ENCODE data around the gene LNX1.
A peak's percentile ranks its signal among the peaks of the same experiment; 100 is the strongest.

LNX1 gene

DNA sequence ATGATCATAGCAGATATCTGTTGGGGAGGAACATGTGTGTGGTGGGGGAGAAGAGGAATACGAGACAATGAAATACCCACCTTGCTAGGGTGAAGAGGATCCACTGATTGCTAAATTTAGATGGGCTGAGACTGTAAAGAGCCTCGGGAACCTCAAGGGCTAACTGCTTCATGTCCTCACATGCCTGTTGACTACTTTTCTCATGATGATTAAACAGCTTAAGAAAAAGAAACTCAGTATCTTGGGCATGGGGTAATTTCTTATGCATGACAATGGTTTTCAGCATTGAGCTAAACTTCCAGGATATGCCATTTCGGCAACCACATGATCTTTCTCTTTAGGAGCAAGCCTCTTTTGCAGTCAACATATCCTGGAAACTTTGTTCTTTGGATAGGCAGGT, 3.9 kb upstream of the LNX1 start:
- TF ChIP-seq, protein P1, sequence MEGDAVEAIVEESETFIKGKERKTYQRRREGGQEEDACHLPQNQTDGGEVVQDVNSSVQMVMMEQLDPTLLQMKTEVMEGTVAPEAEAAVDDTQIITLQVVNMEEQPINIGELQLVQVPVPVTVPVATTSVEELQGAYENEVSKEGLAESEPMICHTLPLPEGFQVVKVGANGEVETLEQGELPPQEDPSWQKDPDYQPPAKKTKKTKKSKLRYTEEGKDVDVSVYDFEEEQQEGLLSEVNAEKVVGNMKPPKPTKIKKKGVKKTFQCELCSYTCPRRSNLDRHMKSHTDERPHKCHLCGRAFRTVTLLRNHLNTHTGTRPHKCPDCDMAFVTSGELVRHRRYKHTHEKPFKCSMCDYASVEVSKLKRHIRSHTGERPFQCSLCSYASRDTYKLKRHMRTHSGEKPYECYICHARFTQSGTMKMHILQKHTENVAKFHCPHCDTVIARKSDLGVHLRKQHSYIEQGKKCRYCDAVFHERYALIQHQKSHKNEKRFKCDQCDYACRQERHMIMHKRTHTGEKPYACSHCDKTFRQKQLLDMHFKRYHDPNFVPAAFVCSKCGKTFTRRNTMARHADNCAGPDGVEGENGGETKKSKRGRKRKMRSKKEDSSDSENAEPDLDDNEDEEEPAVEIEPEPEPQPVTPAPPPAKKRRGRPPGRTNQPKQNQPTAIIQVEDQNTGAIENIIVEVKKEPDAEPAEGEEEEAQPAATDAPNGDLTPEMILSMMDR (IDR thresholded peaks at IDR 0.05) = no peak
- no peak for TF ChIP-seq ZFX (IDR thresholded peaks at IDR 0.05; ENCODE audit: borderline replicate concordance)
- H3K27ac ChIP-seq = no peak overlapping the region

DNA sequence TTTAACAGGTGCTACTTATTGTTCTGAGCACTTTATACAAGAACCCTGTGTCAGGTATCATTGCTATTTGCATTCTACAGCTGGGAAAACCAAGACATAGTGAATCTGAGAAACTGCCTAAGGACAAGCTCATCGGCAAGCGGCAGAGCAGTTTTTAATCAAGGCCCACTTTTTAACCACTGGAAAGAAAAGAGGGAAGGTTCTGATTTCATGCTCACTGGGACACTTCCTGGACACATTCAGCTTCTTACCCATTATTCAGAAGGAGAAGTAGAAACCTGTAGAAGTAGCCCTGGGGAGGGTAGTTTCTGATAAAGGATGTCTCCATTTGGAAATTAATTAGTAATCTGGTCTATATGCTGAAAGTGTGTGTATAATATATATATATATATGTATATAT, 2.5 kb upstream of the LNX1 start:
- H3K27ac ChIP-seq = no peak overlapping the region
- TF ChIP-seq, protein P1 (IDR thresholded peaks at IDR 0.05) = no peak
- TF ChIP-seq ZFX (IDR thresholded peaks at IDR 0.05; ENCODE audit: borderline replicate concordance) = no peak

DNA sequence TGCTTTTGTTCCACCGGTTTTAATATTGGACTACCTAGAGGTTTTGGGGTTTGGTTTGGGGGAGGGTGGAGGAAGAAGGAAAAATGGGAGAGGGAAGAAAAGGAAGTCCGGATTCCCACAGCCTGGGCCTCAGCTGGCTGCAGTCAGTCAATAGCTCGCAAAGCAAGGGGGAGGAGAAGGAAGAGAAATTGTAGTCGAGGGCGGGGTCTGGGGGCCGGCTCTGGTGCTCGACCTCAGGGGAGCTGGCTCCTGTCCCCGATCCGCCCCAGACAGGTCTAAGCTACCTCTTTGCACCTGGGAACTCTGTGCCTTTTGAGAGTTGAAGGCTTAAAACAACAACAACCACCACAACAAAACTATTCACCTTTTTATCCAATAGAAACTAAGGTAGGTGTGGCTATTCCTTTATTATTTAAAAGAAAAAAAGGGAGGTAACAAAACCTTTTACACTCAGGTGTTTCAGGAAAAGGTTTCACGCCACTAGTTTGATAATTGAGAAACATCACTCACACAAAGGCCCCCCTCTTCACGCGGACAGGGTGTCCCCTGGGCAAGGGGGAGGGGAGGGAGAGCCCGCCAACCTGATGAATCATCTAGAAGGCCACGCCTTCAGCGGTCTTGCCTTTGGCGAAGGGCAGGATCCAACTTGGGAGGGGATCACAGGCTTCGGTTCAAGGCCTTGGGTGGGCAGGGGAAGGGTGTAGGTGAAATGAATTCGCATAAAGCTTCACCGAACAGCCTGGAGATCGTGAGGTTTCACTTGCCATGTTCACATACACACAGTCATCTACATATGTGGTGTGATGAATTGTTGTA, 1.6 kb upstream of the LNX1 start:
- H3K27ac ChIP-seq = peak overlapping the region; percentile 78
- TF ChIP-seq, protein P1 (IDR thresholded peaks at IDR 0.05) = no peak
- no peak for TF ChIP-seq ZFX (IDR thresholded peaks at IDR 0.05; ENCODE audit: borderline replicate concordance)

DNA sequence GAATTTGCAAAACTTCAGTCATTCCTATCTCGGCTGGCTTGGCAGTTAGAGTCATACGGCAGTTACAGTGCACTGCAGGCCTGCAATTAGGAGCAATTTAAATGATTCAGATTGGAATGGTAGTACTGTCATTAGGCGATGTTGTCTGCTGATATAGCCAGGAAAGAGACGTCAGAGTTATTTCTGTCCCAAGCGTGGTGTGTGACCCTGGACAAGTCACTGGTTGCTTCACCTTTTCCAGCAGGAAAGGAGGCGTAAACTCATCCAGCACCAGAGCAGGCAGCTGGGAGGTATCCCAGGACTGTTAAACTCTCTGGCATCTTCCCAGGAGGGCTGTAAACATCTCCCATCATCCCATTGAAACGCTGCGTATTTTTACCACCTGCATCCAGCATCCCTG, 836 bp upstream of the LNX1 start:
- H3K27ac ChIP-seq = peak overlapping the region; percentile 78
- TF ChIP-seq, protein P1 (IDR thresholded peaks at IDR 0.05) = no peak
- no peak for TF ChIP-seq ZFX (IDR thresholded peaks at IDR 0.05; ENCODE audit: borderline replicate concordance)

DNA sequence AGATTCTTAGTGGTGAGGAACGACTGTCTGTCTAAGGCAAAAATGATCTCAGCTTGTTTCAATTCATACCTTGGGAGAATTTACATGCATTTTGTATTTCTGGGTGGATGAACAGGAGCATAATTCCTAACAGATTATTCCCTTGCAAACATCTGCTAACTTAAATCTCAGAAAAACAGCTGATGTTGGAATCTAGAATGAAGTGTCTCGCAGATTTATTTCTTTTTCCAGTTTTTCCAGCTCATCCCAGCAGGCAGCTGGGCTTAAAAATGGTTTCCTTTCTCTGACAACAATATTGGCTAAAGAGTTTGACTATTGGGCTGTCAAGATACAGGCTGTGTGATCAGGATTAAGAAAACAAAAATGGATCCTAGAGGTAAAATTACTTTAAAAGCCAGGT, 1.1 kb downstream of the LNX1 start:
- TF ChIP-seq, protein P1 (IDR thresholded peaks at IDR 0.05) = no peak
- no peak for TF ChIP-seq ZFX (IDR thresholded peaks at IDR 0.05; ENCODE audit: borderline replicate concordance)

DNA sequence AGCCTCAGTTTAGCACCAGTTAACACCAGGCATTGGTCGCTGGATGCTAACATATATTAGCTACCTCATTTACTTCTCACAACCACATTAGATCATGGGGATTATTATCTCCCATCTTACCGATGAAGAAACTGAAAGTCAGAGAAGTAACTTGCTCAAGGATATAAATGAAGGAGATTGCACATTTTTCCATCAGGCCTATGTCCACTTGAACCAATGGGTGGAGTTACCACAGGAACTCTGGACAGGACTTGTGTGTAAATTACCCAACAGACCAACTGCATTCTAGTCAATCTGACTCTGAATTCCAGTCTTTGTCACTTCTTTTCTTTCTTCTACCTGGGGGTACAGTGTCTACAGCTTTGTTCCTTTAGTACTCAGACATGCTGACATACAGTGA, 1.8 kb downstream of the LNX1 start:
- TF ChIP-seq ZFX (IDR thresholded peaks at IDR 0.05; ENCODE audit: borderline replicate concordance) = no peak
- TF ChIP-seq, protein P1 (IDR thresholded peaks at IDR 0.05) = no peak
- no peak overlapping the region for H3K27ac ChIP-seq

More for the DNA sequence above, 1.1 kb downstream of the LNX1 start:
- peak overlapping the region; percentile 78; the same call in 1 of the 2 replicates for H3K27ac ChIP-seq

DNA sequence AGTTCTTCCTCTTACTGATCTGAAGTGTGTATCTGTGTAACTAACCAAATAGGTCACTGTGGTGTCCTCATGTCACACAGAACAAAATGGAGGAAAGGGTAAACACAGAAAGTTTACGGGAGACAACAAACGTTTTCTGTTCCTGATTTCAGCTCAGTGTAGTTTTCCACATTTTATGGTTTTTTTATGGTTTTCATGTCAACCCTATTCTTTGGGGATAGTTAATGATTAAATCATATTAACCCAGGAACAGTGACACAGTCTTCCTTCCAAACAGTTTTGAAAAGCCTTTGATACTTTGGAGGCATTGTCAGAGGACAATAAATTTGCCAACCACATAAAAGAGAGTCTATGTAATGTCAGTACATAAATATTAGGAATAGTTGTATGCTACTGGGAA, 4.2 kb downstream of the LNX1 start:
- TF ChIP-seq, protein P1 (IDR thresholded peaks at IDR 0.05) = no peak
- no peak for TF ChIP-seq ZFX (IDR thresholded peaks at IDR 0.05; ENCODE audit: borderline replicate concordance)
- H3K27ac ChIP-seq = peak overlapping the region; percentile 59
